WTC11 (cell line): ENCODE measurements around the gene SPTAN1. TPM values are rescaled to one million over a fixed set of nuclear protein-coding genes. Genes with fewer than 3 reads are reported as not detected.

ENCODE experiments used
- ATAC-seq: fragments of 200-7000 bp; cut with Tn5 transposase; 2 replicates; pipeline ENCODE4 v1.10.0; 2021; ENCODE audit warnings: mild to moderate bottlenecking, moderate library complexity
- CTCF ChIA-PET: fragments of 300-600 bp; sonication (Branson Sonifier 250); formaldehyde crosslinking; loops from one replicate; lab custom pipeline; 2021; ENCODE audit warnings: antibody characterized with exemption; lab: Charles Lee
- POLR2A ChIA-PET: fragments of 350-600 bp; sonication (Branson Sonifier 250); formaldehyde crosslinking; loops from one replicate; lab custom pipeline; 2021; ENCODE audit warnings: antibody characterized with exemption; lab: Charles Lee
- DNase-seq: peaks from one replicate; pipeline ENCODE4 v3.0.0; 2021; ENCODE audit warnings: low spot score
- H3K27ac Mint-ChIP-seq: 2 replicates; pipeline ENCODE4 v1.8.0; 2021; ENCODE audit warnings: mixed read lengths
- H3K27me3 Mint-ChIP-seq: 2 replicates; pipeline ENCODE4 v1.8.0; 2021; ENCODE audit warnings: low read depth, mild to moderate bottlenecking, moderate library complexity, mixed read lengths
- H3K36me3 Mint-ChIP-seq: 2 replicates; pipeline ENCODE4 v1.8.0; 2021; ENCODE audit warnings: mixed read lengths
- H3K4me1 Mint-ChIP-seq: 2 replicates; pipeline ENCODE4 v1.8.0; 2022; ENCODE audit warnings: mixed read lengths
- H3K4me3 Mint-ChIP-seq: 2 replicates; pipeline ENCODE4 v1.8.0; 2021; ENCODE audit warnings: mild to moderate bottlenecking, moderate library complexity, mixed read lengths
- H3K9me3 Mint-ChIP-seq: 2 replicates; pipeline ENCODE4 v1.8.0; 2021; ENCODE audit warnings: mixed read lengths
- ATF2 ChIP-seq: sonication (generic); formaldehyde crosslinking; IDR thresholded peaks from 2 replicates; pipeline ENCODE4 v1.8.1; 2022; ENCODE audit warnings: low read depth, missing genetic modification reagents, borderline replicate concordance
- ATF3 ChIP-seq: sonication (generic); formaldehyde crosslinking; conservative IDR thresholded peaks from 2 replicates; pipeline ENCODE4 v1.8.1; 2022; ENCODE audit warnings: mild to moderate bottlenecking, missing genetic modification reagents
- CDX4 ChIP-seq: fragments of 250-450 bp; sonication (Bioruptor Pico); IDR thresholded peaks from 2 replicates; pipeline ENCODE4 v1.9.0; 2021; ENCODE audit warnings: moderate library complexity, mild to moderate bottlenecking, inconsistent platforms, borderline replicate concordance
- ESRRA ChIP-seq: sonication (generic); formaldehyde crosslinking; IDR thresholded peaks from 2 replicates; pipeline ENCODE4 v1.8.1; 2022; ENCODE audit warnings: mild to moderate bottlenecking, missing genetic modification reagents, borderline replicate concordance
- GABPB1 ChIP-seq: sonication (generic); formaldehyde crosslinking; IDR thresholded peaks from 2 replicates; pipeline ENCODE4 v1.8.1; 2023; ENCODE audit warnings: mild to moderate bottlenecking, missing genetic modification reagents
- JAZF1 ChIP-seq: fragments of 250-450 bp; sonication (Bioruptor Pico); IDR thresholded peaks from 2 replicates; pipeline ENCODE4 v1.9.0; 2021; ENCODE audit warnings: moderate library complexity, mild to moderate bottlenecking, inconsistent platforms
- NR2C2 ChIP-seq: sonication (generic); formaldehyde crosslinking; IDR thresholded peaks from 2 replicates; pipeline ENCODE4 v1.8.0; 2022; ENCODE audit warnings: mild to moderate bottlenecking, missing genetic modification reagents
- SOX15 ChIP-seq: fragments of 250-450 bp; sonication (Bioruptor Pico); IDR thresholded peaks from 2 replicates; pipeline ENCODE4 v1.9.0; 2021; ENCODE audit warnings: mild to moderate bottlenecking
- TEAD4 ChIP-seq: sonication (generic); formaldehyde crosslinking; IDR thresholded peaks from 2 replicates; pipeline ENCODE4 v1.8.0; 2022; ENCODE audit warnings: mild to moderate bottlenecking, missing genetic modification reagents
- TP53 ChIP-seq: sonication (generic); formaldehyde crosslinking; IDR thresholded peaks from 2 replicates; pipeline ENCODE4 v1.8.1; 2023; ENCODE audit warnings: mild to moderate bottlenecking, missing genetic modification reagents
- USF2 ChIP-seq: sonication (generic); formaldehyde crosslinking; IDR thresholded peaks from 2 replicates; pipeline ENCODE4 v1.8.1; 2023; ENCODE audit warnings: mild to moderate bottlenecking, missing genetic modification reagents, moderate library complexity
- ZNF263 ChIP-seq: sonication (generic); formaldehyde crosslinking; IDR thresholded peaks from 2 replicates; pipeline ENCODE4 v1.8.1; 2022; ENCODE audit warnings: low read depth, mild to moderate bottlenecking, moderate library complexity, missing genetic modification reagents
- ZNF425 ChIP-seq: fragments of 250-450 bp; sonication (Bioruptor Pico); conservative IDR thresholded peaks from 2 replicates; pipeline ENCODE4 v1.9.0; 2021; ENCODE audit warnings: mild to moderate bottlenecking
- total RNA-seq: library from RNA; stranded (reverse); gene quantifications from 3 replicates; pipeline ENCODE4 v1.2.3, GENCODE V29; 2021
- TF ChIP-seq, protein P1 (sequence below): sonication (generic); formaldehyde crosslinking; IDR thresholded peaks from 2 replicates; pipeline ENCODE4 v1.8.1; 2023; ENCODE audit warnings: mild to moderate bottlenecking, missing genetic modification reagents, moderate library complexity
- TF ChIP-seq, protein P2 (sequence below): sonication (generic); formaldehyde crosslinking; IDR thresholded peaks from 2 replicates; pipeline ENCODE4 v1.8.0; 2022; ENCODE audit warnings: mild to moderate bottlenecking, missing genetic modification reagents
- TF ChIP-seq, protein P3 (sequence below): sonication (generic); formaldehyde crosslinking; IDR thresholded peaks from 2 replicates; pipeline ENCODE4 v1.8.1; 2022; ENCODE audit warnings: mild to moderate bottlenecking, moderate library complexity, missing genetic modification reagents
- TF ChIP-seq, protein P4 (sequence below): sonication (generic); formaldehyde crosslinking; IDR thresholded peaks from 2 replicates; pipeline ENCODE4 v1.8.0; 2022; ENCODE audit warnings: missing genetic modification reagents
- TF ChIP-seq, protein P5 (sequence below): fragments of 250-450 bp; sonication (Bioruptor Pico); IDR thresholded peaks from 2 replicates; pipeline ENCODE4 v1.9.0; 2021; ENCODE audit warnings: mild to moderate bottlenecking

Gene SPTAN1
- total RNA-seq, 1 experiment from 2014 or later: 255 TPM

DNA sequence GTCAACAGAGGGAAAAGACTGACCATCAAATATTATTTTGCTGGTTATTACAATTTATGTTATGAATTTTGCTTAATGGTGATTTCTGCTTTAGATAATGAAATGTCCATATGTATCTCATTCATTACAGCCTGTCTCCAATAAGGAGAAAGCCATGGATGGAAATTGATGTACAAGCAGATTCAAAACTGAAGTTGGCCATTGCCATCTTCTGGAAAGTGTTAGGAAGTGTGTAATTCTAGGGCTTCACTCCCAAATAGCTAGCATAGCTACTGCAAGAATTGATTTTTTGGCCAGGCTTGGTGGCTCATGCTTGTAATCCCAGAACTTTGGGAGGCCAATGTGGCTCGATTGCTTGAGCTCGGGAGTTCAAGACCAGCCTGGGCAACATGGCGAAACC, 58.5 kb downstream of the SPTAN1 start:
- no peak for TF ChIP-seq JAZF1
- TF ChIP-seq, protein P1, sequence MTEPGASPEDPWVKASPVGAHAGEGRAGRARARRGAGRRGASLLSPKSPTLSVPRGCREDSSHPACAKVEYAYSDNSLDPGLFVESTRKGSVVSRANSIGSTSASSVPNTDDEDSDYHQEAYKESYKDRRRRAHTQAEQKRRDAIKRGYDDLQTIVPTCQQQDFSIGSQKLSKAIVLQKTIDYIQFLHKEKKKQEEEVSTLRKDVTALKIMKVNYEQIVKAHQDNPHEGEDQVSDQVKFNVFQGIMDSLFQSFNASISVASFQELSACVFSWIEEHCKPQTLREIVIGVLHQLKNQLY (CRISPR knock-in tag): no peak
- TF ChIP-seq CDX4 (CRISPR knock-in tag): no peak
- no peak for TF ChIP-seq USF2 (CRISPR knock-in tag)
- TF ChIP-seq ZNF263 (CRISPR knock-in tag): no peak
- TF ChIP-seq ZNF425 (CRISPR knock-in tag): no peak
- no peak for TF ChIP-seq SOX15 (CRISPR knock-in tag)
- TF ChIP-seq, protein P2, sequence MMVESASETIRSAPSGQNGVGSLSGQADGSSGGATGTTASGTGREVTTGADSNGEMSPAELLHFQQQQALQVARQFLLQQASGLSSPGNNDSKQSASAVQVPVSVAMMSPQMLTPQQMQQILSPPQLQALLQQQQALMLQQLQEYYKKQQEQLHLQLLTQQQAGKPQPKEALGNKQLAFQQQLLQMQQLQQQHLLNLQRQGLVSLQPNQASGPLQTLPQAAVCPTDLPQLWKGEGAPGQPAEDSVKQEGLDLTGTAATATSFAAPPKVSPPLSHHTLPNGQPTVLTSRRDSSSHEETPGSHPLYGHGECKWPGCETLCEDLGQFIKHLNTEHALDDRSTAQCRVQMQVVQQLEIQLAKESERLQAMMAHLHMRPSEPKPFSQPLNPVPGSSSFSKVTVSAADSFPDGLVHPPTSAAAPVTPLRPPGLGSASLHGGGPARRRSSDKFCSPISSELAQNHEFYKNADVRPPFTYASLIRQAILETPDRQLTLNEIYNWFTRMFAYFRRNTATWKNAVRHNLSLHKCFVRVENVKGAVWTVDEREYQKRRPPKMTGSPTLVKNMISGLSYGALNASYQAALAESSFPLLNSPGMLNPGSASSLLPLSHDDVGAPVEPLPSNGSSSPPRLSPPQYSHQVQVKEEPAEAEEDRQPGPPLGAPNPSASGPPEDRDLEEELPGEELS (CRISPR knock-in tag): no peak
- Mint-ChIP-seq H3K27ac (no peak overlapping the region), H3K36me3 (peaks cover 78% of the 10 kb centered on the region), H3K9me3 (no peaks in the 10 kb centered on the region), H3K4me1 (no peaks in the 10 kb centered on the region), H3K4me3 (no peak overlapping the region), H3K27me3 (no peaks in the 10 kb centered on the region)
- ChIA-PET CTCF (interaction anchor here (0.7 kb wide), 1 partner anchor 109 kb away, joined by 3 read pairs; no protein-coding TSS in a partner anchor), POLR2A (no interaction called here)
- DNase-seq (no peak), ATAC-seq (no peak)

- Mint-ChIP-seq H3K36me3 (peaks cover 81% of the 10 kb centered on the region), H3K4me1 (no peaks in the 10 kb centered on the region), H3K27ac (no peak overlapping the region), H3K9me3 (no peaks in the 10 kb centered on the region), H3K27me3 (no peaks in the 10 kb centered on the region), H3K4me3 (no peak overlapping the region)
- no peak for ATAC-seq
- DNase-seq: no peak
- POLR2A ChIA-PET: no interaction called here
- CTCF ChIA-PET: interaction anchor here (0.5 kb wide), 1 partner anchor 695 kb away, joined by 3 read pairs; the partner anchor contains the start of gene ST6GALNAC4
- no peak for TF ChIP-seq NR2C2 (CRISPR knock-in tag)
- TF ChIP-seq, protein P3, sequence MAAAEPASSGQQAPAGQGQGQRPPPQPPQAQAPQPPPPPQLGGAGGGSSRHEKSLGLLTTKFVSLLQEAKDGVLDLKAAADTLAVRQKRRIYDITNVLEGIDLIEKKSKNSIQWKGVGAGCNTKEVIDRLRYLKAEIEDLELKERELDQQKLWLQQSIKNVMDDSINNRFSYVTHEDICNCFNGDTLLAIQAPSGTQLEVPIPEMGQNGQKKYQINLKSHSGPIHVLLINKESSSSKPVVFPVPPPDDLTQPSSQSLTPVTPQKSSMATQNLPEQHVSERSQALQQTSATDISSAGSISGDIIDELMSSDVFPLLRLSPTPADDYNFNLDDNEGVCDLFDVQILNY (CRISPR knock-in tag): no peak
- no peak for TF ChIP-seq ATF3 (CRISPR knock-in tag)
- TF ChIP-seq TEAD4: no peak
- no peak for TF ChIP-seq TP53
- TF ChIP-seq, protein P4, sequence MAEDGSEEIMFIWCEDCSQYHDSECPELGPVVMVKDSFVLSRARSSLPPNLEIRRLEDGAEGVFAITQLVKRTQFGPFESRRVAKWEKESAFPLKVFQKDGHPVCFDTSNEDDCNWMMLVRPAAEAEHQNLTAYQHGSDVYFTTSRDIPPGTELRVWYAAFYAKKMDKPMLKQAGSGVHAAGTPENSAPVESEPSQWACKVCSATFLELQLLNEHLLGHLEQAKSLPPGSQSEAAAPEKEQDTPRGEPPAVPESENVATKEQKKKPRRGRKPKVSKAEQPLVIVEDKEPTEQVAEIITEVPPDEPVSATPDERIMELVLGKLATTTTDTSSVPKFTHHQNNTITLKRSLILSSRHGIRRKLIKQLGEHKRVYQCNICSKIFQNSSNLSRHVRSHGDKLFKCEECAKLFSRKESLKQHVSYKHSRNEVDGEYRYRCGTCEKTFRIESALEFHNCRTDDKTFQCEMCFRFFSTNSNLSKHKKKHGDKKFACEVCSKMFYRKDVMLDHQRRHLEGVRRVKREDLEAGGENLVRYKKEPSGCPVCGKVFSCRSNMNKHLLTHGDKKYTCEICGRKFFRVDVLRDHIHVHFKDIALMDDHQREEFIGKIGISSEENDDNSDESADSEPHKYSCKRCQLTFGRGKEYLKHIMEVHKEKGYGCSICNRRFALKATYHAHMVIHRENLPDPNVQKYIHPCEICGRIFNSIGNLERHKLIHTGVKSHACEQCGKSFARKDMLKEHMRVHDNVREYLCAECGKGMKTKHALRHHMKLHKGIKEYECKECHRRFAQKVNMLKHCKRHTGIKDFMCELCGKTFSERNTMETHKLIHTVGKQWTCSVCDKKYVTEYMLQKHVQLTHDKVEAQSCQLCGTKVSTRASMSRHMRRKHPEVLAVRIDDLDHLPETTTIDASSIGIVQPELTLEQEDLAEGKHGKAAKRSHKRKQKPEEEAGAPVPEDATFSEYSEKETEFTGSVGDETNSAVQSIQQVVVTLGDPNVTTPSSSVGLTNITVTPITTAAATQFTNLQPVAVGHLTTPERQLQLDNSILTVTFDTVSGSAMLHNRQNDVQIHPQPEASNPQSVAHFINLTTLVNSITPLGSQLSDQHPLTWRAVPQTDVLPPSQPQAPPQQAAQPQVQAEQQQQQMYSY (CRISPR knock-in tag): no peak
- no peak for TF ChIP-seq ATF2 (CRISPR knock-in tag)
- TF ChIP-seq GABPB1 (CRISPR knock-in tag): no peak
- no peak for TF ChIP-seq JAZF1
- TF ChIP-seq, protein P5, sequence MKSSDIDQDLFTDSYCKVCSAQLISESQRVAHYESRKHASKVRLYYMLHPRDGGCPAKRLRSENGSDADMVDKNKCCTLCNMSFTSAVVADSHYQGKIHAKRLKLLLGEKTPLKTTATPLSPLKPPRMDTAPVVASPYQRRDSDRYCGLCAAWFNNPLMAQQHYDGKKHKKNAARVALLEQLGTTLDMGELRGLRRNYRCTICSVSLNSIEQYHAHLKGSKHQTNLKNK (CRISPR knock-in tag): no peak
- TF ChIP-seq ESRRA: no peak
These were observed 59.4 kb downstream of the SPTAN1 start for GRCh38 chr9:128611600-128612394.
